GF-D8 (cell line): ENCODE measurements around the gene PRDM16.

Source experiments
- DNase-seq: peaks from one replicate; lab custom pipeline; 2025; lab: John Stamatoyannopoulos, UW

The PRDM16 gene

GRCh38 chr1:3450202-3450863 lies 381.3 kb downstream of the PRDM16 start:
- no peak for DNase-seq

- no peak for DNase-seq
Measured at GRCh38 chr1:3450983-3451382, 382.0 kb downstream of the PRDM16 start.

- no peak for DNase-seq
Measured at GRCh38 chr1:3451994-3452865, 383.2 kb downstream of the PRDM16 start.

- DNase-seq = no peak
Measured at GRCh38 chr1:3452866-3453175, 383.8 kb downstream of the PRDM16 start.

GRCh38 chr1:3453203-3453761 lies 384.3 kb downstream of the PRDM16 start:
- DNase-seq = peak; percentile 31

- DNase-seq = peak; percentile 47
Measured at GRCh38 chr1:3453891-3454810, 385.1 kb downstream of the PRDM16 start, which contains the start of gene ARHGEF16. TSS of gene ARHGEF16 (plus strand) at chr1:3454665. CDS start at chr1:3463085, 8,420 bp downstream.

GRCh38 chr1:3454811-3455618 lies 386.0 kb downstream of the PRDM16 start:
- peak; percentile 59 for DNase-seq

- DNase-seq = no peak
Measured at GRCh38 chr1:3455670-3456448, 386.9 kb downstream of the PRDM16 start.

- DNase-seq = no peak
Measured at GRCh38 chr1:3456449-3456963, 387.5 kb downstream of the PRDM16 start.

GRCh38 chr1:3456964-3457909 lies 388.2 kb downstream of the PRDM16 start:
- no peak for DNase-seq

GRCh38 chr1:3457910-3458883 lies 389.2 kb downstream of the PRDM16 start:
- peak; percentile 58 for DNase-seq

- DNase-seq = no peak
Measured at GRCh38 chr1:3459051-3459908, 390.3 kb downstream of the PRDM16 start.

GRCh38 chr1:3459940-3460671 lies 391.1 kb downstream of the PRDM16 start:
- DNase-seq = no peak

GRCh38 chr1:3460672-3461131 lies 391.7 kb downstream of the PRDM16 start:
- DNase-seq = no peak

GRCh38 chr1:3461238-3461933 lies 392.4 kb downstream of the PRDM16 start:
- no peak for DNase-seq
